ENCODE data around the gene ZBTB14.

- TF ChIP-seq ZNF317 (CRISPR knock-in tag; IDR thresholded peaks at IDR 0.05; ENCODE audit: borderline replicate concordance, low read depth) (no peak), SOX15 (CRISPR knock-in tag; IDR thresholded peaks at IDR 0.05) (no peak), ETV6 (CRISPR knock-in tag; IDR thresholded peaks at IDR 0.05) (no peak), CTCF (IDR thresholded peaks at IDR 0.05) (no peak), SP1 (CRISPR knock-in tag; conservative IDR thresholded peaks at IDR 0.05) (no peak), HMGXB4 (CRISPR knock-in tag; IDR thresholded peaks at IDR 0.05) (no peak), NFYB (CRISPR knock-in tag; conservative IDR thresholded peaks at IDR 0.05; ENCODE audit: low read depth) (no peak), E2F4 (CRISPR knock-in tag; IDR thresholded peaks at IDR 0.05; ENCODE audit: borderline replicate concordance, low read depth) (no peak), ZBTB43 (CRISPR knock-in tag; IDR thresholded peaks at IDR 0.05) (no peak), JUN (CRISPR knock-in tag; IDR thresholded peaks at IDR 0.05) (no peak)
Observed at GRCh38 chr18:5286525-5286924, 9.0 kb downstream of the ZBTB14 start.

All from WTC11 (cell line).